Measurements from ENCODE around the gene OR6J1. TPM values are rescaled to one million over a fixed set of nuclear protein-coding genes. Genes with fewer than 3 reads are reported as not detected.
"Not testable (repeated sequence)": the region's sequence is repeated elsewhere in the genome, so short reads cannot be mapped to it uniquely, and the experiment has no call there.

Gene OR6J1
- polyA plus RNA-seq, 3 donors: 0.07 to 0.24 (median 0.11) TPM

DNA sequence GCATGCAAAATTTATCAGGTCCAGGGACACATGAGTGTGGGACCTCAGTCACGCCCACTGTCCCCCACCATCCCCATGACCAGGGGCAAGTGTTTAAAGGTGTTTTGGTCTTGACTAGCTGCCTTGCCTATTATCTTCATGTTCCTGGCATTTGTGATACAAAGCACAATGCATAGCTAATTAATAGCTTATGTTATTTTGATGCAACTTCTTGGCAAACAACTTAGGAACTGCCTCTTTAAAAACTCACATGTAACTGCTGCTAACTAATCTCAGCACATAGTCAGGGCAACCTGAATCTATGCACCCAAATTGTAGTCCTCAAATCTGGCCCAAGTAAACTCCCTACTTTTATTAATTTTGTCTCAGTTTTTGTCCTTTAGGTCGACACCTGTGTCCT is 7.4 kb upstream of the OR6J1 start:
- no peak for DNase-seq (ENCODE audit: low read depth in 3 of 3, low spot score in 2 of 3)

DNA sequence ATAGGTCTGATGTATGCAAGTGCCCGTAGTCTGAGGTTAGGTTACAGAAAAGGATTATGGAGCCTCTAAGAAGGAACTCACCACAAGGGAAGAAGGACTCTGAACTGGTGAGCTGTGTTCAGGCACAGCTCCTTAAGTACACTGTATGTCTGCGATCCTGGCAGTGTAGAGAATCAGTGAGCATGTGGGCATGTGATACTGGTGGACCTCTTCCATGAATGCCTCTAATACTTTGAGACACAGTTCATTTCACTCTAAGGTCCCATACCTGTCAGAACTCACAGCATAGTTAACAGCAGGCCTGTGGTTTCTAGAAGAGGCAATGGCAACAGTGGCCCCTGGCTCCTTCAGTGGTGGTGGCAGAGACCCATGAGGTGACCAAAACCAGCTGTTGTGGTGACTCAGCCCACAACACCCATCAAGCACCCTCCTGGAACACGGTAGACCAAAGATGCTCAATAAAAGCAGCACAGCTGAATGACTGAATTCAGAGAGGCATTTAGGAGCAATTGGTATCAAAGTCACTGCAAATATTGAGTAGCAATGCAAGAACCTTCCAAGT is 6.9 kb upstream of the OR6J1 start:
- DNase-seq (ENCODE audit: low read depth in 3 of 3, low spot score in 2 of 3): no peak

DNA sequence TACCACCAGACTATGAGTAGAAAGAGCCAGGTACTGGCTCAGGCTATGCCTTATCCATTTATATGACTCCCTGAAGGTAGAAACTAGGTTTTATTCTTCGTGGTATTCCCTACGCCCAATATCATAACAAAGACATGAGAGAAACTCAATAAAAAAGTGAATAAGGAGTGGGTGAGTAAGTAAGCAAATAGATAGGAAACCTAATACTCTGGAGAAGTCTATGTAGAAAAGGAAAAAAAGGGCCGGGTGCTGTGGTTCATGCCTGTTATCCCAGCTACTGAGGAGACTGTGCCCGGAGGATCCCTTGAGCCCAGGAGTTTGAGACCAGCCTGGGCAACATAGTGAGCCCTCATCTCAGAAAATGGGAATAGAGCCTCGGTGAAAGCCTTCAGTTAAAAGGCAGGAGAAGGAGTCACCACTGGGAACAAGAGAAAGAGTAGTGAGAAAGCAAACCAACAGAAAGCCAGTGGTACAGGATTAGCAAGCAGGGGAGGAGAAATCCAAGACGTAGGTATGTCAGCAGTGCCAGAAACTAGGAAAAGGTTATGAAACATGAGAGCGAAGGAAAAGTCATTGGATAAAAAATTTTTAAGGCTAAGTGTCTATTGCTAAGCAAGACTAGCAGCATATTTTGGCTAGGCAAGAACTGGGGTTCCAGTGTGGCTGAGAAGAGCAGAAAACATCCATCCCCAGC is 6.0 kb upstream of the OR6J1 start:
- no peak for DNase-seq (ENCODE audit: low read depth in 3 of 3, low spot score in 2 of 3)

DNA sequence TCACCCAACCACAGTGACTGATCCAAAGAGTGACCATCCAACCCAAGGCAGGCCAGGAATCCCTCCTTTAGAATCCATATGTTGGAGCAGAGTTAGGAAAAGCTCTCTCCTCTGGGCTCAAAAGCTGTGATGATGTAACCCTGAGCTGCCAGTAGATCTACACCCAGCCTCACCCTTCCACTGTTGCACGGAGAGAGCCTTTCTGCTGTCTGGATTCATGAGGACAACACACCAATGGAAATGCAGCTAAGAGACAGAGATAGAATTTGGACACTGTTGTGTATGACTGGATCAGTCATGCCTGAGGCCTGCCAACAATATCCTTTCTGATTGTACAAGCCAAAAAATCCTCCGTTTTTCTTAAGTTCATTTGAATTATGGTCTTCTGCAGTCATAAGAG is 4.4 kb upstream of the OR6J1 start:
- DNase-seq (ENCODE audit: low read depth in 3 of 3, low spot score in 2 of 3): no peak

DNA sequence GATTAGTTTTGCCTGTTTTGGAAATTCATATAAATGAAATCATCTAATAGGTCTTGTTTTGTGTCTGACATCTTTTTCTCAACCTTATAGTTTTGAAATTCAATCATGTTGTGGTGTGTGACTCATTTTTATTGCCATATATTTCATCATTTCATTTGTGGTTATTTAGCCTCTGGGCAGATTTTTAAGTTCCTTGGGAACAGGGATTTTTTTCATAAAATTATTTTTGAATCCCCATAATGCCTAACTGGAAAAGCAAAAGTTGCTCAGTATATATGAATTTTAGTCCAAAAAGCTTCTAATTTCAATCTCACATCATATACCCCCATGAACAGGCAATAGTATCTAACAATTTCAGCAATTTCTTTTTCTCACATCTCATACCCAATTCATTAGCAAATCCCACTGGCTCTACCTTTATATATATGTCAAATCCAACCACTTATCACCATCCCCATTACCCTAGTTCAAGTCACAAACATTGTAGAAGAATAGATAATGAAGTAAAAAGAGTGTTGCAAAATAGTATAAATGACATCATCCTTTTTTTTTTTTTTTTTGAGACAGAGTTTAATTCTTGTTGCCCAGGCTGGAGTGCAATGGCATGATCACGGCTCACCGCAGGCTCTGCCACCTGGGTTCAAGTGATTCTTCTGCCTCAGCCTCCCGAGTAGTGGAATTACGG is 2.6 kb upstream of the OR6J1 start:
- DNase-seq (ENCODE audit: low read depth in 3 of 3, low spot score in 2 of 3): no peak

DNA sequence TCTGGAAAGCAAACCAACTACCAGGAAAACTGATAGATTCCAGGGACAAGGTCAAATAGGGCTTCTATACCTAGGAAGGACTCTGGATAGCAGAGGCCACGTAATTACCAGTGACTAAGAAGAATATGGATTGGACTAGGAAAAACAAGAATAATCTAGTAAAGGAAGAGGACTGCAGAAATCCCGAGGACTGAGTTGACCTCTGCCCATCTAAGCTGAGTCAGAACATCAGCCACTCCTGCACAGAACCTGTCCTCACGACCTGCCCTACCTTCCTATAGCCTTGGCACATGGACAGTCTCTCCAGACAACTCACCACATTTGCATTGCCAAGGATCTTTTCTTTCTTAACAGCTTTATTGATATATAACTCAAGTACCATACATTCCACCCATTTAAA is 2.3 kb downstream of the OR6J1 start:
- no peak for DNase-seq (ENCODE audit: low read depth in 3 of 3, low spot score in 2 of 3)

DNA sequence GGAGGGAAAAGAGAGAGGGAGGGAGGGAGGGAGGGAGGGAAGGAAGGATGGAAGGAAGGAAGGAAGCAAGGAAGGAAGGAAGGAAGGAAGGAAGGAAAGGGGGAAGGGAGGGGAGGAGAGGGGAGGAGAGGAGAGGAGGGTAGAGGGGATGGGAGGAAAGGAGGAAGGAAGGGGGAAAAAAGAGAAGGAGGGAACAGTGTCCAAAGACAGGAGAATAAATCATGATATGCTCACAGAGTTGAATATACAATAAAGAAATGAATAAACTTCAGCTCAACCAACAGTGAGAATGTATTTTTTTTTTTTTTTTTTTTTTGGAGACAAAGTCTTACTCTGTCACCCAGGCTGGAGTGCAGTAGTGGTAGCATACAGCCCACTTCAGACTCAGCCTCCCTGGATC is 4.0 kb downstream of the OR6J1 start:
- no peak for DNase-seq (ENCODE audit: low read depth in 3 of 3, low spot score in 2 of 3)

DNA sequence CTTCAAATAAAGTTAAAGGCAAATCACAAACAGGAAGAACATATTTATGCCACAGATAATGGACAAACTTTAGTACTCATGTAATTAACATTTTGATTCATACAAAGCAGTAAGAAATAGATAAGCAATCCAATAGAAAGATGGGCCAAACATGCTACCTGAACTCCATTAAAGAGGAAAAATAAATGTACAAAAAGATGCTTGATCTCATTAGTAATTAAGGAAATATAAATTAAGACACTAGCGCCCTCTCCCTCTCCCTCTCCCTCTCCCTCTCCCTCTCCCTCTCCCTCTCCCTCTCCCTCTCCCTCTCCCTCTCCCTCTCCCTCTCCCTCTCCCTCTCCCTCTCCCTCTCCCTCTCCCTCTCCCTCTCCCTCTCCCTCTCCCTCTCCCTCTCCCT is 8.2 kb downstream of the OR6J1 start:
- not testable (repeated sequence) for DNase-seq (ENCODE audit: low read depth in 3 of 3, low spot score in 2 of 3)

DNA sequence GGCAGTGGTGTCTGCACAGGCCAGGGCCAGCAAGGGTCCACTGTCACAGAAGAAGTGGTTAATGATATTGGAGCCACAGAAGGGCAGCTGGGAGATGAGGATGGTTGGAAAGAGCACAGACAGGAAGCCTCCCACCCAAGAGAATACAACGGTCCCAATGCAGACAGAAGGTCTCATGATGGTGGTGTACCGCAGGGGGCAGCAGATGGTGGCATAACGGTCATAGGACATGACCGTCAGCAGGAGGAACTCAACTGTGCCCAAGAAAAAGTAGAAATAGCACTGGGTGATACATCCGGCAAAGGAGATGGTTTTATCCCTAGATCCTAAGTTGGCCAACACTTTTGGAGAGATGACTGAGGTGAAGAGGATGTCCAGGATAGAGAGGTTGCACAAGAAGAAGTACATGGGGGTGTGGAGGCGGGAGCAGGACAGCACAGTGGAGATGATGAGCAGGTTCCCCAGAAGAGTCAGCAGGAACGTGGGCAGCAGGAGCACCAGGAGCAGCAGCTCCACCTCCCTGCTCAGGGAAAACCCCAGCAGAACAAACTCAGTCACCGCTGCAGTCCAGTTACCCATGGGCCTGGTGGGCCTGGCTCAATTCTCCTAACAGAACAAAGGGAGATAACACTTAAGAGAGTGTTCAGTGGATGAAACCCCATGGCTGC is 9.8 kb downstream of the OR6J1 start:
- no peak for DNase-seq (ENCODE audit: low read depth in 3 of 3, low spot score in 2 of 3)

DNA sequence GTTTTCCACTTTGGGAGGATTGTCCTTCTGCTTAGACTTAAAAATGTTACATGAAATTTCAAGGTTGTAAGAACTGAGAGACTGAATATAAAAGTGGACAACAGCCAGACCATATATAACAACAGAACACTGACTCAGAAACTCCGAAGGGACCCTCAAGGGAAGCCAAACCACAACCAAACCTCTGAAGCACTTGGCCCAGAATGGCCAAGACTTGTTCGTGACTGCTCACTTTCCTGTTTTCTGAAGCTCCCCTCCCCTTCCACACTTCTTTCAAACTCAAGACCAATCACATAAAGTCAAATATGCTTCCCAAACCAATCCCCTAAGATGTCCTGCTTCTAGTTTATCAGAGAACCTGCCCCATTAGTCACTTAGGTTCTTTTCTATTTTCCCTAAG is 13.7 kb downstream of the OR6J1 start:
- DNase-seq (ENCODE audit: low read depth in 3 of 3, low spot score in 2 of 3): no peak

DNA sequence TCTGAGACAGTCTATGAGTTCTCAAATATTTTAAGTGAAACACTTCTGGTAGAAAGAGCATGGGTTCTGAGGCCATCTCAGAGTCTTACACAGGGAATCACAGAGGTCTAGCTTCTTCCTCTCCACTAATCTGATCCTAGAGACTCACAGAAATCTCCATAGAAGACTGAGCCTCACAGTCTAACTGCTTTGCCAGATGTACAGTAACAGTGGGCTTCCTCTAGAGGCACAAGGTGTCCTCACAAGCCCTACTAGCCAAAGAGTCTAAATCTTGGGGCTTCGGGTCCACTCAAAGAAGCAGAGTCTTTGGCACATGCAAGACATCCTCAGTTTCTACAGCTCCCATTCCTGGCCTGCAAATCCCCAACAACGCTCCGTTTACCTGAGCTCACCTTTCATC is 14.1 kb downstream of the OR6J1 start:
- DNase-seq (ENCODE audit: low read depth in 3 of 3, low spot score in 2 of 3): no peak

DNA sequence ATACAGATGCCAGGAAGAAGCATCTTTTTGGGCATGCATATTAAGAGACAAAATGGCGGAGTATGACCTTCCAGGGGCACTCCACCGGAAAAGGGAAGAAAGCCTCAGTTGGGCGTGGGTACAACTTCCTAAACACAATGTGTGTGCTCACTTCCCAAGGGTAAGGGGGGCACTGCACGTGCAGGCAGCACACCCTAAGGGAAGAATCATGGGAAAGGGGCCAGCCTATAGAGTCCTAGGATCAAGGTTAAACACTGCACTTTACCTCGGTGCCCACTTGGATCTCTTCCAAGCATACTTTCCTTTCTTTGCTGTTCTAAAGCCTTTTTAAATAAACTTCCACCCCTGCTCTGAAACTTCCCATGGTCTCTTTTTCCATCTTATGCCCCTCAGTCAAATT is 14.8 kb downstream of the OR6J1 start:
- DNase-seq (ENCODE audit: low read depth in 3 of 3, low spot score in 2 of 3): no peak

DNA sequence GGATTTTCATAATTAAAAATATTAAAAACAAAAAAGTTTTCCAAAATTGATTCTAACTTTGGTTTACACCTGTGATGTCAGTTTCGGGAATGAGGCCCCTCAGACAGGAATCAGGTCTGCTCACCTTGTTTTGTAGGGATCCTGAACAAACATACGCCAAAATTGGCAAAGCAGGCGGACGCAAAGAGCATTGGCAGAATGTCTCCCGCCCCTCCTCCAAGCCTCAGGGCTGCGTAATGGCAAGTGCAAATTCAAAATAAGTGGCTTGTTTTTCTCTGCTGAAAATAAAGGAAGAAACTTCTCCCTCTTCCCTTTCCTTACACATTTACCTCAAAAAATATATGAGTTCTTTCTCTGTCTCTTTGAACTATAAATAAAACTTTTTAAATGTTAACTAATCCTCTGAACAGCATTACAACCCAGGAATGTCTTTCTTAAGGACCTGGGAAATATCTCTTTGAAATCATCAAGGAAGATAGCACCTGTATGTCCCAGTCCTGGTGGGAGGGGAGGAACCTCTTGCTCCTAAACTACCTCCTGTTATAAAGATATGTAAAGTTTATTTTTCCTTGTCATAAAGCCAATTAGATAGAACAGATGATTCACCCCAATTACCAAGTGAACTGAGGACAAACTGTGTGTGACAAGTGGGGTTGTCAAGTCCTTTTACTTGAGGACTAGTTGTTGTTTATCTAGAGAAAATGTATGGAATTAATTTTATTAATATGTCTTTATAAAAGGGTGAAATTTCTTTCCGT is 16.5 kb downstream of the OR6J1 start:
- no peak for DNase-seq (ENCODE audit: low read depth in 3 of 3, low spot score in 2 of 3)

DNA sequence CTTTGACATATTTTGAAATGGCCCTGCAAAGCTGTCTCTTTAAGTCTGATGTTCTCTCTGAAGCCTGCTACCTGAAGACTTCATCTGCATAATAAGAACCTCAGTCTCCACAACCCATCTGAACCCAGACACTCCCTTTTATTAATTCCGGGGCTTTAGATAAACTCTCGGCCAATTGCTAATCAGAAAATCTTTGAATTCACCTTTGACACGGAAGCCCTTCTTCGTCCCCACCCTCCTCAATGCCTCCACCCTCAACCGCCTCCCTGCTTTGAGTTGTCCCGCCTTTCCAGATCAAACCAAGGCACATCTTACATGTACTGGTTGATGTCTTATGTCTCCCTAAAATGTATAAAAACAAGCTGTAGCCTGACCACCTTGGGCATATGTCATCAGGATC is 17.6 kb downstream of the OR6J1 start:
- no peak for DNase-seq (ENCODE audit: low read depth in 3 of 3, low spot score in 2 of 3)

DNA sequence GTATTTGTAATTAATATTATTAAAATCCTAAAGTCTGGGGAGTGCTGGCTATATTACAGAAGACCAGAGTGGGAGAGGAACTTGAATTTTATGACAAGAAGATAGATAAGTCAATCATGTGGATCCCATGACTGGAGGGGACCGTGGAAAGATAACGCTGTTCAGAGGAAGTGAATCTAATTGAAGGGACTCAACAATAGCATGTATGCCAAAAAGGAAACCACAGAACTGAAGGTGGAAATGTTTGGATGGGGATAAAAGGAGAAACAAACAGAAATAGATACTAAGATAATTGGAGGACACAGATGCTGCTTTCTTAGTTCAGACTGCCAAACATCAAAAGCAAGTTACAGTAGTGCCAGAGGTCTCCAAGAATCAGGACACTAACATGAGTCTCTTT is 21.1 kb downstream of the OR6J1 start:
- no peak for DNase-seq (ENCODE audit: low read depth in 3 of 3, low spot score in 2 of 3)

DNA sequence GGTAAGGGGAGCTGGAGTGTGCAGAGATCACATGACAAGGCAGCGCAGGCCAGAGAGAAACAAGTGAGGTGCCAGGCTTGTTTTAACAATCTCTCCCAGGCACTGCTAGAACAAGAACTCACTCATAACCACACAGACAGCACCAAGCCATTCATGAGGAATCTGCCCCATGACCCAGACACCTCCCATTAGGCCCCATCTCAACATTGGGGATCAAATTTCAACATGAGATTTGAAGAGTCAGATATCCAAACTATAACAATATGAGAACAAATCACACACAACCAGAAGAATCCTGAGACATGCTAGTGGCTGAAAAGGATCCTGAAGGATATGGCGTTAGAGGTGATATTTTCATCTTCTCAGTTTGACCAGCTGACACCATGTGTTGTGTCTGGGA is 21.9 kb downstream of the OR6J1 start:
- DNase-seq (ENCODE audit: low read depth in 3 of 3, low spot score in 2 of 3): no peak

DNA sequence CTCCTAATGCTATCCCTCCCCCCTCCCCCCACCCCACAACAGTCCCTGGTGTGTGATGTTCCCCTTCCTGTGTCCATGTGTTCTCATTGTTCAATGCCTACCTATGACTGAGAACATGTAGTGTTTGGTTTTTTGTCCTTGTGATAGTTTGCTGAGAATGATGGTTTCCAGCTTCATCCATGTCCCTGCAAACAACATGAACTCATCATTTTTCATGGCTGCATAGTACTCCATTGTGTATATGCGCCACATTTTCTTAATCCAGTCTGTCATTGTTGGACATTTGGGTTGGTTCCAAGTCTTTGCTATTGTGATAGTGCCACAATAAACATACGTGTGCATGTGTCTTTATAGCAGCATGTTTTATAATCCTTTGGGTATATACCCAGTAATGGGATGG is 28.4 kb downstream of the OR6J1 start:
- DNase-seq (ENCODE audit: low read depth in 3 of 3, low spot score in 2 of 3): not testable (repeated sequence)

DNA sequence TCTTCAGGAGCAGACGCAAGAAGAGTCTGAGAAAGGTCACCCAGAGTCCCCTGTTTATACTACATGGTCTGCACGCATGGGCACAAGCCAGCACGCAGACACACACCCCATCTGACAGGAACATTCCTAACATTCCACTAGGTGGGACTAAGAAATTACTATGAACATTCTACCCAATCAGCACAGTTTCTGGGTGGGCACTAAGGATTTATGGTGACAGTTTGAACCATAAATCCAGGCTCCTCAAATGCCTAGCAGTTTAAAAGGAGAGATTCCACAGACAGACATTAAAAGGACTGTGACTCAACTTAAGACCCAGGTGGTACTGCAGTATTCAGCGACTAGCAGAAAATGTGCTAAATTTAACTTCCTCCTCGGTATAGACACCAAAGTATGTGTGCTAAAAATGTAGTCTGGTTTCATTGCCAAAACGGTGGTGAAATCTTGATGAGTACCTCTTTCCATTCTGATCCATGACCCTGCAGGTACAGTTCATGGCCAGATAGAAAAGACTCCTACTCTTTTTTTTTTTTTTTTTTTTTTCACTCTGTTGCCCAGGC is 29.8 kb downstream of the OR6J1 start:
- DNase-seq (ENCODE audit: low read depth in 3 of 3, low spot score in 2 of 3): peak; percentile 61 to 83 (median 72)

DNA sequence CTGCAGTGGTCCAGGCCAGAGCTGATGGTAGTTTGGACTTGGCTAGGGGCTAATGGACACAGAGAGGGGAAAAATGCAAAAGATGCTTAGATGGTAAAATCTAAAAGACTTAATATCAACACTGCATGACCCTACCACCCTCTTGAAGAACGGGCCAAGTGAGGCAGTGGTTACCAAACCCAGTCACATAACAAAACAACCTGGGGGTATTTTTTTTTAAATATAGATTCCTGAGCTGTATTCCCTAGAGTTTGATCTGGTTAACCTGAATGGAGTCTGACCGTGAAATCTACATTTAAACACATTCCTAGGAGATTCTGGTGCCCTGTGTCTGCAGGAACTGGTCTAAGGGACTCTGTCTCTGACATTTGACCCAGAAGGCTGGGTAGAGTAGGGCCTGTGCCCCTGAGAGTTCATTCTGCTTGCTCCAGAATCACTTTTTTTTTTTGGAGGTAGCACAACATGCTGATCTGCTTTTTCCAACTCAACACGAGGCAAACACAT is 30.4 kb downstream of the OR6J1 start:
- no peak for DNase-seq (ENCODE audit: low read depth in 3 of 3, low spot score in 2 of 3)

DNA sequence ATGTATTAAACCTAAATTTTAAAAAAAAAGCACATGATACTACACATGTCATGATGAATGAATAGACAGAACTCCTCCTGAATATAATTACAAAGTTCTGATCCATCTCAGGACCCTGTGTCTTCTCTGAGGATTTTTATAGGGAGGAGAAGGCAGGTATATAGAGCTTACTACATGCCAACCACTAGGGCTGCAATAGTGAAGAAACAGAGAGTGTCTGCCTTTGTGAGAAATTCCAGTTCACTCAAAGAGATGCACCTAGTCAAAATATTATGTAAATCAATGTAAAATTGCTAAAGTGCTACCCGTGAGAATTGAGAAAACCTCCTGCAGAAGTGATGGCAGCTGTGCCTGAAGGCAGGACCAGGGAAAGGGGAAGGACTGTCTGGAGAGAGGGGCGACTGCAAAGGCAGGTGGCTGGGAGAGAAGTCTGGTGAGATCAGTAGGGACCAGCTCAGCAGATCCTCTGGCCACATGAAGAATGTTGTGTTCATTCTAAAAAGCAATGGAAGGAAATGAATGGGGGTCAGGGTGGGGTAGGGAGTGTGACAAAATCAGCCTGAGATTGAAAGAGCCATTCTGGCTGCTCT is 31.0 kb downstream of the OR6J1 start:
- no peak for DNase-seq (ENCODE audit: low read depth in 3 of 3, low spot score in 2 of 3)

All from right renal cortex interstitium (tissue), 3 donors.